ENCODE measurements around the gene PIP4K2C. TPM values are rescaled to one million over a fixed set of nuclear protein-coding genes. Genes with fewer than 3 reads are reported as not detected.

The PIP4K2C gene
- total RNA-seq: 9.0 and 11.9 TPM in 2 replicates
- polyA plus RNA-seq: 24.3 and 25.2 TPM in 2 replicates
- 14.0 and 14.1 TPM in 2 replicates for polyA plus RNA-seq (2012)
- polyA minus RNA-seq (ENCODE audit: low replicate concordance): 17.0 and 21.8 TPM in 2 replicates

DNA sequence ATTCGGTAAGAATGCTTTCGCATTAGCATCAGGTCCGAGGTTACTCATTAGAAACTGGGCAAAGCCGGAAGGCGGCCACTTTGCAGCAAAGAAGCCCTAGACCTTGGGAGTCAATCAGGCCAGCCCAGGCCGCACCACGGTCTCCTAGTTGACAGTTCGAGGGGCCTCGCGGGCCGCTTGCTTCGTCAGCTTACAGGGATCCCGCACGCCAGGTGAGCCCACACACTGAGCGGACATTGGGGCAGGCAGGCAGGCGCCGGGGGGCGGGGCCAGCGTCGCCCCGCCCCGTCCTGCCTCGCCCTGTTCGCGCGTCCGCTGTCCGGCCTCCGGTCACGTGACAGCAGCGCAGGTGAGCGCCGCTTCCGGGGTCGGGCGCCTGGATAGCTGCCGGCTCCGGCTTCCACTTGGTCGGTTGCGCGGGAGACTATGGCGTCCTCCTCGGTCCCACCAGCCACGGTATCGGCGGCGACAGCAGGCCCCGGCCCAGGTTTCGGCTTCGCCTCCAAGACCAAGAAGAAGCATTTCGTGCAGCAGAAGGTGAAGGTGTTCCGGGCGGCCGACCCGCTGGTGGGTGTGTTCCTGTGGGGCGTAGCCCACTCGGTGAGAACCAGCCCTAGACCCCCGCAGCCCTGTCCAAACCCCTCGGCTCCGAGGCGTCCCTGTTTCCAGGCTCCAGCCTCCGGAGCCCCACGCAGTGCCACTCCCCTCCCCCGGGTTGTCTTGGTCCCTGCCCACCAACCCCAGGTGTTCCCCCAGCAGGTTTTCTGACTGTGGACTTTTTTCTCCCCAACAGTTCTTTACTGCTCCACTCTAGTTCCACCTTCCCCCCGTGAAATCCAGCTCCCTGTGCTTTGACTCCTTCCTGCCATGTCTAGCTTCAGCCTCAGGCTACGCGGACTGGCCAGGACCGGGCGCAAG is at the start of gene PIP4K2C:
PIP4K2C (plus strand) TSS at position 329 of the 918 bp plus-strand sequence; CDS start at position 427, 98 bp downstream.
- Histone ChIP-seq H3K27ac (ENCODE audit: insufficient read depth, low read length) (no peak within 1 kb of the TSS), H3K79me2 (ENCODE audit: control insufficient read depth, insufficient read depth, low read length) (no peaks in the 10 kb centered on the region), H3K4me3 (replicated peaks in 1 of 4; ENCODE audit: control extremely low read depth in 1 of 4, insufficient read depth in 1 of 4, low read depth in 3 of 4, low read length in 4 of 4) (peak within 1 kb of the TSS; percentile 68 to 87 (median 78)), H3K36me3 (ENCODE audit: control insufficient read depth, insufficient read depth, low read length) (no peaks in the 10 kb centered on the region), H3K27me3 (ENCODE audit: control insufficient read depth, insufficient read depth, low read length) (peaks cover 6% of the 10 kb centered on the region), H4K20me1 (ENCODE audit: control insufficient read depth, extremely low read depth, insufficient read depth, low read length) (no peaks in the 10 kb centered on the region), H3K9me3 (ENCODE audit: control insufficient read depth, insufficient read depth, low read depth, low read length) (no peaks in the 10 kb centered on the region), H3K4me1 (ENCODE audit: control insufficient read depth, extremely low read depth, insufficient read depth, low read length) (peaks cover 5% of the 10 kb centered on the region), H2AFZ (ENCODE audit: low read length) (peak within 1 kb of the TSS; percentile 88), H3K9ac (ENCODE audit: insufficient read depth, low read length) (peak within 1 kb of the TSS; percentile 48), H3K4me2 (ENCODE audit: extremely low read depth, insufficient read depth, low read length) (peak within 1 kb of the TSS; percentile 91)
- DNase-seq (ENCODE audit: low read depth in 2 of 2): peak; percentile 36 to 50
- TF ChIP-seq, protein P1, sequence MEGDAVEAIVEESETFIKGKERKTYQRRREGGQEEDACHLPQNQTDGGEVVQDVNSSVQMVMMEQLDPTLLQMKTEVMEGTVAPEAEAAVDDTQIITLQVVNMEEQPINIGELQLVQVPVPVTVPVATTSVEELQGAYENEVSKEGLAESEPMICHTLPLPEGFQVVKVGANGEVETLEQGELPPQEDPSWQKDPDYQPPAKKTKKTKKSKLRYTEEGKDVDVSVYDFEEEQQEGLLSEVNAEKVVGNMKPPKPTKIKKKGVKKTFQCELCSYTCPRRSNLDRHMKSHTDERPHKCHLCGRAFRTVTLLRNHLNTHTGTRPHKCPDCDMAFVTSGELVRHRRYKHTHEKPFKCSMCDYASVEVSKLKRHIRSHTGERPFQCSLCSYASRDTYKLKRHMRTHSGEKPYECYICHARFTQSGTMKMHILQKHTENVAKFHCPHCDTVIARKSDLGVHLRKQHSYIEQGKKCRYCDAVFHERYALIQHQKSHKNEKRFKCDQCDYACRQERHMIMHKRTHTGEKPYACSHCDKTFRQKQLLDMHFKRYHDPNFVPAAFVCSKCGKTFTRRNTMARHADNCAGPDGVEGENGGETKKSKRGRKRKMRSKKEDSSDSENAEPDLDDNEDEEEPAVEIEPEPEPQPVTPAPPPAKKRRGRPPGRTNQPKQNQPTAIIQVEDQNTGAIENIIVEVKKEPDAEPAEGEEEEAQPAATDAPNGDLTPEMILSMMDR (conservative IDR thresholded peaks at IDR 0.05 in 1 of 2, IDR thresholded peaks at IDR 0.05 in 1 of 2; ENCODE audit: low read depth in 1 of 2, low read length in 2 of 2): no peak
- no peak for TF ChIP-seq EZH2 (IDR thresholded peaks at IDR 0.05; ENCODE audit: low read length, missing control alignments)

DNA sequence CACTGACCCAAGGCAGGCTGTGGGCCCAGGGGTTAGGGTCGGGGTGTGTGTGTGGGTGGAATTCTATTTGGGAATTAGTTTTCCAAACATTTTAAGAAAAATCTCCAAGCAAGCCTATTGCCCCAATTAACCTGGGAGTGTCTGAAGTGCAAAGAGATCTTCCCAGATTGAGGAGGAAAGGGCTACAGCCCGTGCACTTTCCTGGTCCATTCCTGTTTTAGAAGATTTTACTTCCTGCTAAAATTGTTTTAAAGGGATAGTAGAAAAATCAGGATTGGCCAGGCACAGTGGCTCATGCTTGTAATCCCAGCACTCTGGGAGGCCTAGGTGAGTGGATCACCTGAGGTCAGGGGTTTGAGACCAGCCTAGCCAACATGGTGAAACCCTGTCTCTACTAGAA is 49.3 kb upstream of the PIP4K2C start:
- no peak overlapping the region for H3K4me2 ChIP-seq (ENCODE audit: extremely low read depth, insufficient read depth, low read length)
- no peak for TF ChIP-seq EZH2 (IDR thresholded peaks at IDR 0.05; ENCODE audit: low read length, missing control alignments)
- TF ChIP-seq, protein P1 (conservative IDR thresholded peaks at IDR 0.05 in 1 of 2, IDR thresholded peaks at IDR 0.05 in 1 of 2; ENCODE audit: low read depth in 1 of 2, low read length in 2 of 2): no peak
- peaks cover 29% of the 10 kb centered on the region for H3K79me2 ChIP-seq (ENCODE audit: control insufficient read depth, insufficient read depth, low read length)
- no peaks in the 10 kb centered on the region for H3K27me3 ChIP-seq (ENCODE audit: control insufficient read depth, insufficient read depth, low read length)
- H3K4me1 ChIP-seq (ENCODE audit: control insufficient read depth, extremely low read depth, insufficient read depth, low read length): peaks cover 5% of the 10 kb centered on the region
- H3K27ac ChIP-seq (ENCODE audit: insufficient read depth, low read length): no peak overlapping the region
- no peak overlapping the region for H3K4me3 ChIP-seq (replicated peaks in 1 of 4; ENCODE audit: control extremely low read depth in 1 of 4, insufficient read depth in 1 of 4, low read depth in 3 of 4, low read length in 4 of 4)
- peaks cover 5% of the 10 kb centered on the region for H3K36me3 ChIP-seq (ENCODE audit: control insufficient read depth, insufficient read depth, low read length)
- no peak for DNase-seq (ENCODE audit: low read depth in 2 of 2)
- no peaks in the 10 kb centered on the region for H4K20me1 ChIP-seq (ENCODE audit: control insufficient read depth, extremely low read depth, insufficient read depth, low read length)
- H2AFZ ChIP-seq (ENCODE audit: low read length): no peak overlapping the region
- H3K9ac ChIP-seq (ENCODE audit: insufficient read depth, low read length): no peak overlapping the region
- no peaks in the 10 kb centered on the region for H3K9me3 ChIP-seq (ENCODE audit: control insufficient read depth, insufficient read depth, low read depth, low read length)

DNA sequence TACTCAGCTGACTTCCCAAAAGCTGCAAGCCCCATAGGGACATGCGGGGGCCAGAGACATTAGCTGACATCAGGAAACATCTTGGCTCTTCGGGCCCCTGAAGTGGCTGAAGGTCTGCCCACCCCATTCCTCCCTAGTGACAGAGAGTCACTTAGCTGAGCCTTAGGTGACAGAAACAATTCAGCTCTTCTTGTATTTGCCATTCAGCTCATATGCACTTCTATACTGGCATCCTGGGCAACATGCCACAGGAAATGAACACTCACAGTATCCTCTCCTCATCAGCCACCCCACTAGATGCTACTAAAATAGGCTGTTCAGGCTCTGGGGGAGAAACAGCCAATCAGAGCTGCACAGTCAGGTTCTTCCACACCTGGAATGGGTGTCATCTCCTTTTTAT is 47.4 kb upstream of the PIP4K2C start:
- no peaks in the 10 kb centered on the region for H4K20me1 ChIP-seq (ENCODE audit: control insufficient read depth, extremely low read depth, insufficient read depth, low read length)

More for the DNA sequence above, 47.4 kb upstream of the PIP4K2C start:
- Histone ChIP-seq H3K4me3 (replicated peaks in 1 of 4; ENCODE audit: control extremely low read depth in 1 of 4, insufficient read depth in 1 of 4, low read depth in 3 of 4, low read length in 4 of 4) (no peak overlapping the region), H3K36me3 (ENCODE audit: control insufficient read depth, insufficient read depth, low read length) (peaks cover 3% of the 10 kb centered on the region), H3K4me2 (ENCODE audit: extremely low read depth, insufficient read depth, low read length) (no peak overlapping the region), H2AFZ (ENCODE audit: low read length) (no peak overlapping the region), H3K27me3 (ENCODE audit: control insufficient read depth, insufficient read depth, low read length) (peaks cover under 1% of the 10 kb centered on the region), H3K27ac (ENCODE audit: insufficient read depth, low read length) (no peak overlapping the region), H3K4me1 (ENCODE audit: control insufficient read depth, extremely low read depth, insufficient read depth, low read length) (peaks cover 5% of the 10 kb centered on the region), H3K79me2 (ENCODE audit: control insufficient read depth, insufficient read depth, low read length) (peaks cover 29% of the 10 kb centered on the region), H3K9me3 (ENCODE audit: control insufficient read depth, insufficient read depth, low read depth, low read length) (no peaks in the 10 kb centered on the region), H3K9ac (ENCODE audit: insufficient read depth, low read length) (no peak overlapping the region)
- no peak for TF ChIP-seq EZH2 (IDR thresholded peaks at IDR 0.05; ENCODE audit: low read length, missing control alignments)
- TF ChIP-seq, protein P1 (conservative IDR thresholded peaks at IDR 0.05 in 1 of 2, IDR thresholded peaks at IDR 0.05 in 1 of 2; ENCODE audit: low read depth in 1 of 2, low read length in 2 of 2): no peak
- no peak for DNase-seq (ENCODE audit: low read depth in 2 of 2)
